Ascending aorta (tissue), 2 donors: ENCODE data around the gene OR4P4. TPM values are rescaled to one million over a fixed set of nuclear protein-coding genes. Genes with fewer than 3 reads are reported as not detected.

ENCODE experiments used
- DNase-seq, 2 donors: peaks; one replicate each; pipeline ENCODE4 v3.0.0-alpha.2; 2019; ENCODE audit warnings: low spot score in 2 of 2
- H3K27ac ChIP-seq, 2 donors: fragments of 200-600 bp; sonication (generic); one replicate each; pipeline ENCODE4 v1.5.1; 2016 to 2017; ENCODE audit warnings: mild to moderate bottlenecking in 1 of 2
- H3K27me3 ChIP-seq: fragments of 200-600 bp; sonication (generic); one replicate; pipeline ENCODE4 v1.5.1; 2017
- H3K36me3 ChIP-seq, 2 donors: fragments of 200-600 bp; sonication (generic); one replicate each; pipeline ENCODE4 v1.5.1; 2016
- H3K4me1 ChIP-seq, 2 donors: fragments of 200-600 bp; sonication (generic); one replicate each; pipeline ENCODE4 v1.5.1; 2016 to 2017; ENCODE audit warnings: mild to moderate bottlenecking in 1 of 2
- H3K4me3 ChIP-seq, 2 donors: fragments of 200-600 bp; sonication (generic); one replicate each; pipeline ENCODE4 v1.5.1; 2016 to 2017; ENCODE audit warnings: mild to moderate bottlenecking in 1 of 2
- H3K9me3 ChIP-seq, 2 donors: fragments of 200-600 bp; sonication (generic); one replicate each; pipeline ENCODE4 v1.5.1; 2016
- intact Hi-C: fragments of 100-400 bp; cut with DNase I; formaldehyde crosslinking; loops from one replicate; pipeline ENCODE4 v1.15.1; 2023
- total RNA-seq: library from RNA; depleted of rRNA; stranded (reverse); fragments of >200 nt; gene quantifications from one replicate; pipeline ENCODE4 v1.1.0, GENCODE V29; 2016
- TF ChIP-seq, protein P1 (sequence below), 3 experiments: fragments of 200-600 bp in 2 of 3; fragments of 450-650 bp in 1 of 3; sonication (generic) in 2 of 3; IDR thresholded peaks; one replicate each; pipeline ENCODE4 v1.5.1; 2016 to 2019; ENCODE audit warnings: antibody characterized with exemption in 3 of 3, mild to moderate bottlenecking in 1 of 3, moderate library complexity in 1 of 3

OR4P4 gene
- total RNA-seq: not detected

DNA sequence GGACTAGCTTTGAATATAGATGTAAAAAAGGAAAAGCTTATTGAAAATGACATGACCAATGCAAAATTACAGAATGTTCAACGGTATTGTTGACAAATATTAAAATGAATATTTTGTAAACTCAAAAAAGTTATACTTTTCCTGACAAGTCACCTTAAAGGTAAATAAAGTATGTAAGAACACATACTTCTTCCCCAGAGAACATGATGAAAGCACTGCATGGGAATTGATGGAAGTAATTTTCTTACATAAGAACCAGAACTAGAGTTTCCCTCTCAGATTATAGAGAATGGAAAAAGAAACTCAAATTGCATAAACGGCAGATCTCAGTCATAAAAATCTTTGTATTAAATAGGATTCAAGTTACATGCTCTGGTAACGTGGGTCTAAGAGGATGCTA, at the start of gene OR4P4:
OR4P4 (plus strand) TSS at position 301 of the 400 bp plus-strand sequence.
- no peaks in the 10 kb centered on the region for H3K27me3 ChIP-seq
- TF ChIP-seq, protein P1, sequence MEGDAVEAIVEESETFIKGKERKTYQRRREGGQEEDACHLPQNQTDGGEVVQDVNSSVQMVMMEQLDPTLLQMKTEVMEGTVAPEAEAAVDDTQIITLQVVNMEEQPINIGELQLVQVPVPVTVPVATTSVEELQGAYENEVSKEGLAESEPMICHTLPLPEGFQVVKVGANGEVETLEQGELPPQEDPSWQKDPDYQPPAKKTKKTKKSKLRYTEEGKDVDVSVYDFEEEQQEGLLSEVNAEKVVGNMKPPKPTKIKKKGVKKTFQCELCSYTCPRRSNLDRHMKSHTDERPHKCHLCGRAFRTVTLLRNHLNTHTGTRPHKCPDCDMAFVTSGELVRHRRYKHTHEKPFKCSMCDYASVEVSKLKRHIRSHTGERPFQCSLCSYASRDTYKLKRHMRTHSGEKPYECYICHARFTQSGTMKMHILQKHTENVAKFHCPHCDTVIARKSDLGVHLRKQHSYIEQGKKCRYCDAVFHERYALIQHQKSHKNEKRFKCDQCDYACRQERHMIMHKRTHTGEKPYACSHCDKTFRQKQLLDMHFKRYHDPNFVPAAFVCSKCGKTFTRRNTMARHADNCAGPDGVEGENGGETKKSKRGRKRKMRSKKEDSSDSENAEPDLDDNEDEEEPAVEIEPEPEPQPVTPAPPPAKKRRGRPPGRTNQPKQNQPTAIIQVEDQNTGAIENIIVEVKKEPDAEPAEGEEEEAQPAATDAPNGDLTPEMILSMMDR (IDR thresholded peaks at IDR 0.05): no peak
- H3K4me1 ChIP-seq: no peaks in the 10 kb centered on the region
- DNase-seq: no peak
- no peak within 1 kb of the TSS for H3K27ac ChIP-seq
- H3K9me3 ChIP-seq: no peaks in the 10 kb centered on the region
- intact Hi-C loops: no loop called here
- no peak within 1 kb of the TSS for H3K4me3 ChIP-seq
- H3K36me3 ChIP-seq: no peaks in the 10 kb centered on the region

- H3K36me3 ChIP-seq: no peaks in the 10 kb centered on the region
- no peak within 1 kb of the TSS for H3K4me3 ChIP-seq
- H3K27me3 ChIP-seq: no peaks in the 10 kb centered on the region
- no peak within 1 kb of the TSS for H3K27ac ChIP-seq
- intact Hi-C loops: no loop called here
- TF ChIP-seq, protein P1 (IDR thresholded peaks at IDR 0.05): no peak
- no peaks in the 10 kb centered on the region for H3K4me1 ChIP-seq
- no peaks in the 10 kb centered on the region for H3K9me3 ChIP-seq
- DNase-seq: no peak
Measured at GRCh38 chr11:55607545-55607944, 27.4 kb upstream of the OR4P4 start, which contains the start of gene OR4C11. Gene OR4C11, minus strand, starts transcription at chr11:55607645. Its CDS starts 3,272 bp downstream, at chr11:55604373.

- Histone ChIP-seq H3K36me3 (no peaks in the 10 kb centered on the region), H3K27ac (no peak overlapping the region), H3K4me3 (no peak overlapping the region), H3K4me1 (no peaks in the 10 kb centered on the region), H3K9me3 (no peaks in the 10 kb centered on the region), H3K27me3 (no peaks in the 10 kb centered on the region)
- TF ChIP-seq, protein P1 (IDR thresholded peaks at IDR 0.05): no peak
- DNase-seq: no peak
- intact Hi-C loops: no loop called here
Measured at GRCh38 chr11:55624531-55624930, 10.4 kb upstream of the OR4P4 start.

DNA sequence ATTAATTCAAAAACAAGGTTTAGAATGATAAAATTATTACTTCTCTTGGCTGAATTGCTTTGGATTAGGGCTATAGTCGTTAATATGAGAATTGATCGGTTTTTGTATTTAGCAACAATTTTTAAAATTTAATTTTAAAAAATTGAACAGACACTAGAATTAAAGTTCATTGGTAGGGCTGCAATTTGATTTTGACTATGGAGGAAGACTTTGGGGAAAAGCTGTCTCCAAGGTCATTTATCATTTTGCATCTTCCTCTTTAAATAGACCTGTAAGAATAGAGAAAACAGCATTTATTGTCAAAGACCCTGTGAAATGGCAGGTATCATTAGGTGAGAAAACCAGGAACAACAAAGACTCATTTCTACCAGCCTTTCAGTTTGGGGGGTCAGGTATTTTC, 13.1 kb downstream of the OR4P4 start, which contains the start of gene OR4S2:
OR4S2 (plus strand) TSS at position 301 of the 400 bp plus-strand sequence. CDS start 2,577 bp downstream, outside the sequence.
- TF ChIP-seq, protein P1 (IDR thresholded peaks at IDR 0.05): no peak
- intact Hi-C loops: no loop called here
- DNase-seq: no peak

GRCh38 chr11:55652560-55652959, 17.6 kb downstream of the OR4P4 start:
- intact Hi-C loops: no loop called here
- Histone ChIP-seq H3K27ac (no peak overlapping the region), H3K36me3 (no peaks in the 10 kb centered on the region), H3K9me3 (no peaks in the 10 kb centered on the region), H3K4me1 (no peaks in the 10 kb centered on the region), H3K27me3 (no peaks in the 10 kb centered on the region), H3K4me3 (no peak overlapping the region)
- no peak for DNase-seq
- TF ChIP-seq, protein P1 (IDR thresholded peaks at IDR 0.05): no peak

More for the DNA sequence above, 13.1 kb downstream of the OR4P4 start, which contains the start of gene OR4S2:
- Histone ChIP-seq H3K36me3 (no peaks in the 10 kb centered on the region), H3K4me3 (no peak within 1 kb of the TSS), H3K9me3 (no peaks in the 10 kb centered on the region), H3K27me3 (no peaks in the 10 kb centered on the region), H3K4me1 (no peaks in the 10 kb centered on the region), H3K27ac (no peak within 1 kb of the TSS)

DNA sequence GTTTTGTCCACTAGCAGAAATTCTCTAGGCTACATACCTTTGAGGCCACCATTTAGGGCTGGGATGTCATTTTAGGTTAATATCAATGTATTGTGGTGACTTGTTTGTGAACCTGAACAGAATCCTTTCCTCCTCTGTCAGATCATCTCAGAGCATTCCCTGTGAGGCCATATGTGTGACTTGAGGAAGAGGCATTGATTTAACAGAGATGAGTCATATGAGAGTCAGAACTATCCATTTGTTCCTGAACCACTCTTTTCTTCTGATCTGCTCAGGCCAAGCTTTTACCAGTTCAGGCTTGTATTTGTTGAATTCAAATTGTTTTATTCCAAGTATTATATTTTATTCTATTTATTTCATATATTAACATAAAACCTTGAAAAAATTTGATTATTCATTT, 20.2 kb downstream of the OR4P4 start:
- intact Hi-C loops: no loop called here
- TF ChIP-seq, protein P1 (IDR thresholded peaks at IDR 0.05): no peak
- no peak overlapping the region for H3K4me3 ChIP-seq
- no peaks in the 10 kb centered on the region for H3K36me3 ChIP-seq
- no peaks in the 10 kb centered on the region for H3K4me1 ChIP-seq
- no peak for DNase-seq
- H3K9me3 ChIP-seq: no peaks in the 10 kb centered on the region
- H3K27ac ChIP-seq: no peak overlapping the region
- no peaks in the 10 kb centered on the region for H3K27me3 ChIP-seq
